ENCODE results near the gene ABCA12. TPM values are rescaled to one million over a fixed set of nuclear protein-coding genes. Genes with fewer than 3 reads are reported as not detected.

ABCA12 gene
- total and polyA plus RNA-seq, 2 of the 8 experiments (the other 6 are each of a cell fraction or from before 2014, with no cell fraction given), result not detected

DNA sequence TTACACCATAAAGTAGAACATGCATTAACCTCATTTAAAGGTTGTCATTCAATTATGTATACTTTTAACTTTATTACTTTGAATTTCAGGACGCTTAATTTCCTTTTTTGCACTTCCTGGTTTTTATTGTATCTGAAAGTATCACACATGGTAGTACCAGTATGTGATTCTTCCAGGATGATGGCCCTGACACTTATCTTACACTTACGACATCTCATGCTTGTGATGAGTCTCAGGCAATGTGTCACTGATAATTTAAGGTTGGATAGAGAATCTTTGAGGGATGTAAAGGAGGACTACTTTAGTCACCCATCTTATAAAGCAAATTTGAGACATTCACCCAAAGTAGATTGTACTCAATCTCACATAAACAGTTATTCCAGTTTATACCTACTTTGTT lies 74.9 kb downstream of the ABCA12 start:
- Histone ChIP-seq H3K36me3 (ENCODE audit: control insufficient read depth in 2 of 4, insufficient read depth in 4 of 4, low read length in 3 of 4) (no peaks in the 10 kb centered on the region), H2BK12ac (ENCODE audit: low read depth, low read length) (no peak overlapping the region), H2AK5ac (ENCODE audit: low read depth, low read length) (no peak overlapping the region), H3K4me1 (replicated peaks in 1 of 4; ENCODE audit: control insufficient read depth in 3 of 4, insufficient read depth in 4 of 4, low read length in 3 of 4) (no peaks in the 10 kb centered on the region), H3K79me1 (ENCODE audit: low read depth, low read length) (no peaks in the 10 kb centered on the region), H3K56ac (replicated peaks; ENCODE audit: insufficient read length, low read depth, low read length) (no peak overlapping the region), H3K18ac (ENCODE audit: extremely low read depth, low read length) (no peak overlapping the region), H4K8ac (ENCODE audit: extremely low read depth, insufficient read depth, low read length) (no peak overlapping the region), H3K4ac (replicated peaks; ENCODE audit: insufficient read length, low read depth, low read length) (no peak overlapping the region), H3K14ac (ENCODE audit: insufficient read length) (no peak overlapping the region), H3K4me2 (ENCODE audit: insufficient read depth in 1 of 2, low read depth in 2 of 2, low read length in 2 of 2) (no peak overlapping the region), H3K27me3 (replicated peaks in 1 of 4; ENCODE audit: control insufficient read depth in 3 of 4, extremely low read depth in 1 of 4, insufficient read depth in 3 of 4, low read length in 3 of 4) (no peaks in the 10 kb centered on the region), H2BK20ac (ENCODE audit: low read length) (no peak overlapping the region), H2BK5ac (ENCODE audit: low read depth, low read length) (no peak overlapping the region), H3K23me2 (ENCODE audit: low read depth, low read length) (no peaks in the 10 kb centered on the region), H4K91ac (replicated peaks; ENCODE audit: insufficient read length, low read length) (no peak overlapping the region), H3K23ac (ENCODE audit: insufficient read length) (no peak overlapping the region), H2BK120ac (replicated peaks; ENCODE audit: low read depth, low read length) (no peak overlapping the region), H3K79me2 (ENCODE audit: control insufficient read depth in 1 of 2, insufficient read depth in 2 of 2, low read length in 2 of 2) (no peaks in the 10 kb centered on the region), H4K5ac (ENCODE audit: insufficient read length, low read depth, low read length) (no peak overlapping the region), H3K9me3 (ENCODE audit: insufficient read depth in 2 of 2, low read depth in 1 of 2, low read length in 1 of 2) (no peaks in the 10 kb centered on the region), H2BK15ac (ENCODE audit: low read length) (no peak overlapping the region), H3K9ac (replicated peaks in 1 of 4; ENCODE audit: extremely low read depth in 1 of 4, low read depth in 3 of 4, low read length in 3 of 4) (no peak overlapping the region), H2AFZ (ENCODE audit: low read length) (no peak overlapping the region), H4K20me1 (replicated peaks in 1 of 2; ENCODE audit: control insufficient read depth in 1 of 2, insufficient read depth in 2 of 2, low read length in 2 of 2) (no peaks in the 10 kb centered on the region), H3K4me3 (ENCODE audit: extremely low read depth in 1 of 4, insufficient read depth in 2 of 4, low read depth in 3 of 4, low read length in 4 of 4) (no peak overlapping the region), H3K27ac (ENCODE audit: low read depth, low read length) (no peak overlapping the region)
- ChIA-PET CTCF (ENCODE audit: partially characterized antibody) (no interaction called here), POLR2A (ENCODE audit: partially characterized antibody) (no interaction called here)
- FAIRE-seq, result no peak
- no peak for DNase-seq (ENCODE audit: low read depth in 1 of 2, low spot score in 2 of 2)
- TF ChIP-seq FOSL1 (IDR thresholded peaks at IDR 0.05; ENCODE audit: insufficient read depth, low read depth, low read length) (no peak), SP1 (IDR thresholded peaks at IDR 0.05; ENCODE audit: low read depth, low read length) (no peak), HDAC2 (IDR thresholded peaks at IDR 0.05; ENCODE audit: borderline replicate concordance in 1 of 2, low read depth in 2 of 2, low read length in 2 of 2) (no peak)
- WGBS, 2 experiments (ENCODE audit: extremely low coverage in 1 of 2, insufficient coverage in 1 of 2, insufficient read length in 1 of 2, insufficient replicate concordance in 2 of 2, low coverage in 1 of 2, low lambda C conversion rate in 2 of 2, missing lambda C conversion rate in 1 of 2), result 92% methylated on average over 2 of the region's 2 CpGs; no CpG with 5 or more reads in 1 of the 2 experiments
